Measurements from ENCODE around the gene WDR38. TPM values are rescaled to one million over a fixed set of nuclear protein-coding genes. Genes with fewer than 3 reads are reported as not detected.

The WDR38 gene
- total RNA-seq, 2 experiments from 2014 or later: not detected

DNA sequence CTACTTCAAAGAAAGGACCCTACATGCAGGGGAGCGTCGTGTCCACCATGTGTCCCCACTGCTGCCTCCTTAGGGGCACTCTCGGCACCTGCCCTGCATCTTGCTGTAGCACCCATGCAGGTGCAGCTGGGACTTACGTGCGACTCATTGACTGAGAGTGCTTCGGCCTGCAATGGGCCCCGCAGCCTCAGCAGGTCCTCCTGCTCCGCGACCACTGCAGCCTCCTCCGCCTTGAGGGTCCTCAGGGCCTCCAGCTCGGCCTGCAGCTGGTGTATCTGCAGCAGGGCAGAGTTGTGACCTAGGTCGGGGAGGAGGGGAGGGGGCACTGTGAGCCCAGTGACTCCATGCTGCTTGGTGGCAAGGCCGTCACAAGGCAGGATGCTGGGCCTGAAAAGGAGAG lies 35.7 kb downstream of the WDR38 start:
- TF ChIP-seq, protein P1, sequence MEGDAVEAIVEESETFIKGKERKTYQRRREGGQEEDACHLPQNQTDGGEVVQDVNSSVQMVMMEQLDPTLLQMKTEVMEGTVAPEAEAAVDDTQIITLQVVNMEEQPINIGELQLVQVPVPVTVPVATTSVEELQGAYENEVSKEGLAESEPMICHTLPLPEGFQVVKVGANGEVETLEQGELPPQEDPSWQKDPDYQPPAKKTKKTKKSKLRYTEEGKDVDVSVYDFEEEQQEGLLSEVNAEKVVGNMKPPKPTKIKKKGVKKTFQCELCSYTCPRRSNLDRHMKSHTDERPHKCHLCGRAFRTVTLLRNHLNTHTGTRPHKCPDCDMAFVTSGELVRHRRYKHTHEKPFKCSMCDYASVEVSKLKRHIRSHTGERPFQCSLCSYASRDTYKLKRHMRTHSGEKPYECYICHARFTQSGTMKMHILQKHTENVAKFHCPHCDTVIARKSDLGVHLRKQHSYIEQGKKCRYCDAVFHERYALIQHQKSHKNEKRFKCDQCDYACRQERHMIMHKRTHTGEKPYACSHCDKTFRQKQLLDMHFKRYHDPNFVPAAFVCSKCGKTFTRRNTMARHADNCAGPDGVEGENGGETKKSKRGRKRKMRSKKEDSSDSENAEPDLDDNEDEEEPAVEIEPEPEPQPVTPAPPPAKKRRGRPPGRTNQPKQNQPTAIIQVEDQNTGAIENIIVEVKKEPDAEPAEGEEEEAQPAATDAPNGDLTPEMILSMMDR (IDR thresholded peaks at IDR 0.05): no peak
- Mint-ChIP-seq H3K27ac (no peak overlapping the region), H3K27me3 (peaks cover 2% of the 10 kb centered on the region), H3K4me1 (ENCODE audit: low read depth) (no peaks in the 10 kb centered on the region), H3K36me3 (ENCODE audit: low read depth) (peaks cover 70% of the 10 kb centered on the region), H3K9me3 (no peaks in the 10 kb centered on the region), H3K4me3 (no peak overlapping the region)
- DNase-seq: no peak
- ChIA-PET CTCF (no interaction called here), POLR2A (interaction anchor here (0.6 to 1.2 kb wide), 3 partner anchors 9 to 1386 kb away, joined by 3 read pairs; no protein-coding TSS in a partner anchor)
- ATAC-seq: no peak
- intact Hi-C loops (cut with micrococcal nuclease): no loop called here

DNA sequence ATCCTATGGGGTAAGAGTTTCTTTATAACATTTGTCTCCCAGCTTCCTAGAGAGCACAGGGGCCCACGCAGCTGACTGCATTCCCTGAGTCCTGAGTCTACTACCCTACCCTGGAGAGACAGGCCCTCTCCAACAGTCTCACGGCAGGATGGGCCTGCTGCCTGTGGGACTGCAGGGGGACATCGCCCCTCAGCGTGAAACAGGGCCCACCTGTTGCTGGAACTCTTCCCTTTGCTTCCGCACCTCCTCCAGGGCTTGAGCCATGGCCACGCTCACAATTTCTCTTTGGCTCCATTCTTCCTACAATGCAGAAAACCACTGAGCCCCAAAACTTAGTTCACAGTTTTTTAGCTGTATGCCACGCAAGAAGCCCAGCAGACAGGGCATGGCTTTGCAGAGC lies 36.9 kb downstream of the WDR38 start:
- H3K4me3 Mint-ChIP-seq: no peak overlapping the region
- no peaks in the 10 kb centered on the region for H3K9me3 Mint-ChIP-seq
- no peak overlapping the region for H3K27ac Mint-ChIP-seq
- ChIA-PET POLR2A (interaction anchor here (0.6 to 1.3 kb wide), 6 partner anchors 10 to 28 kb away, joined by 3 to 5 read pairs (median 4); no protein-coding TSS in a partner anchor), CTCF (interaction anchor here (1.0 kb wide), 1 partner anchor 38 kb away, joined by 3 read pairs; no protein-coding TSS in a partner anchor)
- DNase-seq (no peak), ATAC-seq (no peak)
- intact Hi-C loops (cut with micrococcal nuclease): no loop called here
- H3K4me1 Mint-ChIP-seq (ENCODE audit: low read depth): peaks cover 6% of the 10 kb centered on the region
- peaks cover 2% of the 10 kb centered on the region for H3K27me3 Mint-ChIP-seq
- TF ChIP-seq, protein P1 (IDR thresholded peaks at IDR 0.05): no peak
- peaks cover 76% of the 10 kb centered on the region for H3K36me3 Mint-ChIP-seq (ENCODE audit: low read depth)

DNA sequence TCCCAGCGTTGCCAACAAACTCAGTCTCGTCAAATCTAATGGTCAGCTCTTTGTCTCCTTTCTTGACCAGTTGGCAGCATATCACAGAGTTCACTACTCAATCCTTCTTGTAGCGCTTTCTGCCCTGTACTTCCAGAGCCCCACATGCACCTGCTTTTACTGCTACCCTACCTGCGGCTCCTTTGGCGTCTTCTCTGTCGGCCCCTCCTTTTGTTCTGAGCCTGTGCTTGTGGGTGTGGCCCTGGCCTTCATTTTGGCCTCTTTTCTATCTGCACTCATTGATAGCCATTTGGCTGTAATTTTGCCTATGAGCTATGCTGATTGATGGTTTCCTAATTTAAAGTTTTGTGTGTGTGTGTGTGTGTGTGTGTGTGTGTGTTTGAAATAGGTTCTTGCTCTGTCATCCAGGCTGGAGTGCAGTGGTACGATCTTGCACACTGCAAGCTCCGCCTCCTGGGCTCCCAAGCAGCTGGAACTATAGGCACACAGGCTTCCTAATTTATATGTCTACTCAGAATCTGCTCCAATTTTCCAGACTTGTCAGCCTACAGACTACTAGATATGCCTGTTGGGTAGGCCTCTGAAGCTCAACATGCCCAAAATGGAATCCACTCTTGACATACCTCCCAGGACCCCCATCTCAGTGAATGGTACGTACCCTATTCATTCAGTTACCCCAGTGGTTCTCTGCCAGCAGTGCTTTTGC lies 40.9 kb downstream of the WDR38 start:
- ChIA-PET POLR2A (interaction anchor here (0.7 to 2.4 kb wide), 3 partner anchors 14 to 448 kb away, joined by 3 to 6 read pairs (median 5); no protein-coding TSS in a partner anchor), CTCF (interaction anchor here (0.9 to 2.6 kb wide), 11 partner anchors 11 to 128 kb away, joined by 3 to 18 read pairs (median 5); partner anchors contain the start of genes ARPC5L, OLFML2A and WDR38)
- Mint-ChIP-seq H3K9me3 (no peaks in the 10 kb centered on the region), H3K4me1 (ENCODE audit: low read depth) (peaks cover 7% of the 10 kb centered on the region), H3K4me3 (no peak overlapping the region), H3K27me3 (peaks cover 2% of the 10 kb centered on the region), H3K27ac (no peak overlapping the region), H3K36me3 (ENCODE audit: low read depth) (peaks cover 71% of the 10 kb centered on the region)
- DNase-seq: no peak
- TF ChIP-seq, protein P1 (IDR thresholded peaks at IDR 0.05): no peak
- intact Hi-C loops (cut with micrococcal nuclease): no loop called here
- ATAC-seq: no peak

DNA sequence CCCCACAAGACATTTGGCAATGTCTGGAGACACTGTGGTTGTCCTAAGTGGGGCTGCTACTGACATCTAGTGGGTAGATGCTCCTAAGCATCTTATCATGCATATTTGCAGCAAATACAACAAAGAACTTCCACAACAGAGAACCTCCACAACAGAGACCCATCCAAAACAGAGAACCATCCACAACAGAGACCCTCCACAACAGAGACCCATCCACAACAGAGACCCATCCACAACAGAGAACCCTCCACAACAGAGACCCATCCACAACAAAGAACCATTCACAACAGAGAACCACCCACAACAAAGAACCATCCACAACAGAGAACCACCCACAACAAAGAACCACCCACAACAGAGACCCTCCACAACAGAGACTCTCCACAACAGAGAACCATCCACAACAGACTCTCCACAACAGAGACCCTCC lies 41.5 kb downstream of the WDR38 start:
- Mint-ChIP-seq H3K36me3 (ENCODE audit: low read depth) (peaks cover 71% of the 10 kb centered on the region), H3K4me1 (ENCODE audit: low read depth) (peaks cover 7% of the 10 kb centered on the region), H3K27ac (no peak overlapping the region), H3K27me3 (peaks cover 2% of the 10 kb centered on the region), H3K4me3 (no peak overlapping the region), H3K9me3 (no peaks in the 10 kb centered on the region)
- ATAC-seq (peak; percentile 84), DNase-seq (peak; percentile 58)
- intact Hi-C loops (cut with micrococcal nuclease): no loop called here
- CTCF ChIA-PET: interaction anchor here (0.9 to 2.6 kb wide), 9 partner anchors 17 to 120 kb away, joined by 3 to 18 read pairs (median 6); partner anchors contain the start of genes ARPC5L, OLFML2A and WDR38
- TF ChIP-seq, protein P1 (IDR thresholded peaks at IDR 0.05): peak; percentile 28
- POLR2A ChIA-PET: interaction anchor here (0.7 to 2.4 kb wide), 3 partner anchors 13 to 448 kb away, joined by 3 to 6 read pairs (median 5); no protein-coding TSS in a partner anchor
